Neuronal stem cell (in vitro differentiated cells): ENCODE data around the gene PLPP1.

Experiments
- DNase-seq: peaks from one replicate; pipeline ENCODE4 v3.0.0-alpha.2; 2013; ENCODE audit warnings: low spot score
- H2AFZ ChIP-seq: one replicate; pipeline ENCODE4 v1.6.1; 2013; ENCODE audit warnings: mild to moderate bottlenecking, low read length, inconsistent platforms
- H2AK5ac ChIP-seq: 2 replicates; pipeline ENCODE4 v1.6.1; 2013; ENCODE audit warnings: low read depth, mild to moderate bottlenecking, inconsistent platforms, low read length, moderate library complexity, mixed read lengths
- H2BK120ac ChIP-seq: 2 replicates; pipeline ENCODE4 v1.6.1; 2013; ENCODE audit warnings: low read depth, mild to moderate bottlenecking, inconsistent platforms, low read length, moderate library complexity, mixed read lengths
- H2BK12ac ChIP-seq: one replicate; pipeline ENCODE4 v1.6.1; 2013; ENCODE audit warnings: low read length, inconsistent platforms
- H2BK15ac ChIP-seq: 2 replicates; pipeline ENCODE4 v1.6.1; 2013; ENCODE audit warnings: mild to moderate bottlenecking, low read length, inconsistent platforms, mixed read lengths
- H2BK5ac ChIP-seq: one replicate; pipeline ENCODE4 v1.6.1; 2013; ENCODE audit warnings: inconsistent platforms, mild to moderate bottlenecking, low read length, moderate library complexity
- H3K14ac ChIP-seq: one replicate; pipeline ENCODE4 v1.6.1; 2013; ENCODE audit warnings: low read length, inconsistent platforms
- H3K18ac ChIP-seq: 2 replicates; pipeline ENCODE4 v1.6.1; 2013; ENCODE audit warnings: low read length, inconsistent platforms
- H3K23ac ChIP-seq: 2 replicates; pipeline ENCODE4 v1.6.1; 2013; ENCODE audit warnings: low read depth, mild to moderate bottlenecking, mixed read lengths, low read length, inconsistent platforms; ENCODE audit not compliant: poor library complexity
- H3K27ac ChIP-seq: replicated peaks from 3 replicates; pipeline ENCODE4 v1.5.1; 2013; ENCODE audit warnings: low read length, inconsistent platforms
- H3K27me3 ChIP-seq, 3 experiments: 2 replicates each; pipeline ENCODE4 v1.6.1; 2013; ENCODE audit warnings: low read length in 3 of 3, mild to moderate bottlenecking in 2 of 3, inconsistent platforms in 1 of 3, low read depth in 1 of 3, mixed read lengths in 1 of 3, moderate library complexity in 1 of 3; ENCODE audit not compliant: control insufficient read depth in 3 of 3, insufficient read depth in 3 of 3
- H3K36me3 ChIP-seq, 2 donors: replicated peaks in 1 of 2; 2 replicates each; pipeline ENCODE4 v1.6.1; 2013; ENCODE audit warnings: low read length in 2 of 2; ENCODE audit not compliant: control insufficient read depth in 2 of 2, insufficient read depth in 2 of 2
- H3K4ac ChIP-seq: 2 replicates; pipeline ENCODE4 v1.6.1; 2013; ENCODE audit warnings: inconsistent platforms, mild to moderate bottlenecking, low read length, moderate library complexity
- H3K4me1 ChIP-seq, 2 donors: 1 replicate in 1 of 2; 2 replicates in 1 of 2; pipeline ENCODE4 v1.6.1; 2013; ENCODE audit warnings: low read length in 2 of 2, low read depth in 1 of 2; ENCODE audit not compliant: control insufficient read depth in 2 of 2, insufficient read depth in 1 of 2
- H3K4me2 ChIP-seq: one replicate; pipeline ENCODE4 v1.6.1; 2013; ENCODE audit warnings: mild to moderate bottlenecking, low read length, inconsistent platforms; ENCODE audit not compliant: insufficient read depth, poor library complexity, severe bottlenecking
- H3K4me3 ChIP-seq, 2 donors: 2 replicates each; pipeline ENCODE4 v1.5.1; 2013; ENCODE audit warnings: low read length in 2 of 2, mild to moderate bottlenecking in 2 of 2, inconsistent platforms in 1 of 2, moderate library complexity in 1 of 2
- H3K79me1 ChIP-seq: one replicate; pipeline ENCODE4 v1.6.1; 2013; ENCODE audit warnings: low read depth, mild to moderate bottlenecking, inconsistent platforms, low read length, moderate library complexity
- H3K9ac ChIP-seq: one replicate; pipeline ENCODE4 v1.6.1; 2013; ENCODE audit warnings: mild to moderate bottlenecking, low read depth, low read length, inconsistent platforms; ENCODE audit not compliant: poor library complexity
- H3K9me3 ChIP-seq, 2 donors: replicated peaks in 1 of 2; 2 replicates each; pipeline versions ENCODE3 to v1.6.1; 2013; ENCODE audit warnings: low read length in 2 of 2, mild to moderate bottlenecking in 2 of 2, inconsistent platforms in 1 of 2, low read depth in 1 of 2, mixed read lengths in 1 of 2, moderate library complexity in 1 of 2; ENCODE audit not compliant: control insufficient read depth in 2 of 2, insufficient read depth in 1 of 2
- H4K8ac ChIP-seq: one replicate; pipeline ENCODE4 v1.6.1; 2013; ENCODE audit warnings: low read depth, mild to moderate bottlenecking, inconsistent platforms, low read length, moderate library complexity
- H4K91ac ChIP-seq: one replicate; pipeline ENCODE4 v1.6.1; 2013; ENCODE audit warnings: low read length, low read depth, mild to moderate bottlenecking, inconsistent platforms; ENCODE audit not compliant: poor library complexity
- WGBS, 2 donors: extraction: QIAGEN DNeasy Blood & Tissue Kit; methylation state at CpG; one replicate each; pipeline ENCODE4 v1.1.7; 2013; ENCODE audit warnings: missing lambda C conversion rate in 2 of 2, mixed read lengths in 1 of 2; ENCODE audit not compliant: insufficient read length in 2 of 2, insufficient replicate concordance in 1 of 2; ENCODE audit errors: extremely low coverage in 2 of 2; 5-methylcytosine and 5-hydroxymethylcytosine counted together

The PLPP1 gene

DNA sequence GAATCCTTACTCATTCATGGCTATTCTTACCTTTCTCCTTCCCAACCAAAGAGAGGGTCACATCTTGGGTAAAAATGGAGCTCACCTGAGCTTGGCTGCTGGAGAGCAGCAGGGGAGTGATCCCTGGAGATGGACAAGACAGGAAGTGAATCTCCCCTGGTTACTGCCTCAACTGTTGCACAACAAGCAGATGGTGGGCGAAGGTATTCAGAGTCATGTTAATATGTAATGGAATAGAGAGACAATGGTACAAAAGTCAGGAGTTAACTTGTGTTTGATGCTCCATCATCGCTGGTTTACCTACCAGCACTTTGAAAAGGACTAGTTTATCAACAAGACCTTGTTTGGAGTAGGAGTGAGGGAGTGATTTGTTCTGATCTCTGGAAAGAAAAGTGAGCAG is 13.0 kb upstream of the PLPP1 start:
- Histone ChIP-seq H3K27ac (no peak overlapping the region), H3K14ac (no peak overlapping the region), H2BK12ac (no peak overlapping the region), H3K27me3 (peaks cover 0 to 4% (median 0%) of the 10 kb centered on the region in 3 experiments), H3K79me1 (no peaks in the 10 kb centered on the region), H3K23ac (no peak overlapping the region), H3K9ac (no peak overlapping the region), H2BK15ac (no peak overlapping the region), H2AK5ac (no peak overlapping the region), H3K9me3 (no peaks in the 10 kb centered on the region), H3K4ac (no peak overlapping the region), H4K91ac (no peak overlapping the region), H2BK120ac (no peak overlapping the region), H3K18ac (no peak overlapping the region), H3K4me1 (no peaks in the 10 kb centered on the region), H4K8ac (no peak overlapping the region), H3K4me3 (no peak overlapping the region), H3K36me3 (no peaks in the 10 kb centered on the region), H2BK5ac (no peak overlapping the region), H3K4me2 (no peak overlapping the region), H2AFZ (no peak overlapping the region)
- DNase-seq, result no peak
- WGBS, 2 donors, result no CpG with 5 or more reads among the region's 2 CpGs

DNA sequence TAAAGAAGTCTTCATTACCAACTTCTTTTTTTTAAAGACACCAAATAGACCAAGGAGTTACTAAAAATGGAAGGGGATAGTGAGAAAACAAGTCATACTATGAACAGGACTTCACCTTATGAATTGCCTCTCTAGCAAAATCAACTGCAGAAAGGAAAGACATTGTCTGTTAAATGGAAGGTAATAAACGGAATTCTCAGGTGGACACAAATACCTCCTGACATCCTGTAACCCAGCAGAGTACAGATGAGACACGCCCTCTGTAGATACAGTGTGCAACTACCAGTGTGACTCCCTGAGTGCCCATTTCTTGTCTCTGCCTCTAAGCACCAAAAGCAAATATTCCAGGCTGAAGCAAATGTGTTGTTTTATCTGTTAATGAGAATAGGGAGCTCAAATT is 12.2 kb upstream of the PLPP1 start:
- H3K4me1 ChIP-seq, result no peaks in the 10 kb centered on the region
- H3K79me1 ChIP-seq, result no peaks in the 10 kb centered on the region
- H2BK15ac ChIP-seq, result no peak overlapping the region
- no peak overlapping the region for H2AFZ ChIP-seq
- H2BK120ac ChIP-seq, result no peak overlapping the region
- no peak overlapping the region for H3K23ac ChIP-seq
- H3K27me3 ChIP-seq, result peaks cover 0 to 4% (median 0%) of the 10 kb centered on the region in 3 experiments
- no peaks in the 10 kb centered on the region for H3K36me3 ChIP-seq
- no peak overlapping the region for H3K14ac ChIP-seq
- H3K18ac ChIP-seq, result no peak overlapping the region
- no peak for DNase-seq
- no peak overlapping the region for H3K4me3 ChIP-seq
- no peak overlapping the region for H3K4ac ChIP-seq
- H3K9me3 ChIP-seq, result no peaks in the 10 kb centered on the region
- H2AK5ac ChIP-seq, result no peak overlapping the region
- H2BK5ac ChIP-seq, result no peak overlapping the region
- no peak overlapping the region for H4K91ac ChIP-seq
- H3K27ac ChIP-seq, result no peak overlapping the region
- H2BK12ac ChIP-seq, result no peak overlapping the region
- no peak overlapping the region for H3K4me2 ChIP-seq
- H4K8ac ChIP-seq, result no peak overlapping the region
- no CpG with 5 or more reads among the region's 2 CpGs for WGBS, 2 donors
- no peak overlapping the region for H3K9ac ChIP-seq

DNA sequence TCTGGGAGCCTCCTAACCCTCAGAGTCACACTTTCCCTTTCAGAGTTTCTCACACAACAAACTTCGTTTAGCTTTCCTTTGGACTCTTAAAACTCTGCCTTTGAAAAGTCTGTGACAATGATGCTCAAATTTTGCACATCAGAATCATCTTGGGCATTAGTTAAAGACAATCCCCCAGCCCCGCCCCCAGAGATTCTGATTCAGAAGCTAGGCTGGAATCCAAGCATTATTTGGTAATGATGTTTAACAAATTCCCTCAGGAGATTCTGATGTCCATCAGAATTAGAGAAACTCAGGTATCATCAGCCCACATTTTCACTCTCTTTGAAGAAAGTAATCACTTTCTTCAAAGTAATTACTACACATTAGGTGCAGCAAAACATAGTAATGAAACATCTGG is 9.6 kb upstream of the PLPP1 start:
- Histone ChIP-seq H3K4ac (no peak overlapping the region), H3K4me3 (no peak overlapping the region), H3K9ac (no peak overlapping the region), H3K27ac (no peak overlapping the region), H3K23ac (no peak overlapping the region), H3K9me3 (no peaks in the 10 kb centered on the region), H4K8ac (no peak overlapping the region), H3K18ac (no peak overlapping the region), H4K91ac (no peak overlapping the region), H2BK15ac (no peak overlapping the region), H3K14ac (no peak overlapping the region), H2AK5ac (no peak overlapping the region), H3K79me1 (no peaks in the 10 kb centered on the region), H2BK120ac (no peak overlapping the region), H3K4me2 (no peak overlapping the region), H2AFZ (no peak overlapping the region), H3K36me3 (no peaks in the 10 kb centered on the region), H3K4me1 (no peaks in the 10 kb centered on the region), H3K27me3 (peaks cover 0 to 4% (median 0%) of the 10 kb centered on the region in 3 experiments), H2BK5ac (no peak overlapping the region), H2BK12ac (no peak overlapping the region)
- DNase-seq, result no peak
- WGBS, 2 donors, result no CpG with 5 or more reads among the region's 2 CpGs

DNA sequence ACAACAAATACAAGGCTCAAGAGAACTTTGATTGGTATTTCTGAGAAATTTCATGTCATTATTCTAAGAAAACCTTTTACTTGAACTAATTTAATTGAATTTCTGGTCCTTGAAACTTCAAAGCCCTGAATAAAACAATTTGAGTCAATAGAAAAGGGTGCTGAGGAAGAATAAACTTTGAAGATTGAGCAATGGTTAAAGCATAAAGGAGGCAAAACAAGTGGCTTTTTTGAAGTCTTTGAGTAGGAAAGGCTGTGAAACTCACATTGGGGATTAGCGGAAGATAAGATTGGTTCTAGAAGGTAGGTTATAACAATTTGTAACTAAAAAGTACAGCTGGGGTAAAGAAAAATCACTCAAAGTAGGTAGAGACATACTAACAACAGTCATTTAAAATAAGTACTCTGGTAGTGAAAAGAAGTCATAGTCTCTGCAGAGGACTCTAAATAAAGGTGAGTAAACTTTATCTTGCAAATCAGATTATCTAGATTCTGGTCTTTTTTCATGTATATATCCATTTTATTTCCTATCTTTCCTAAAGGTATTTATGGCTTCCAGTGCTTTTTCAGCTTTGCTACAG is 6.4 kb upstream of the PLPP1 start:
- Histone ChIP-seq H3K27ac (no peak overlapping the region), H2BK12ac (no peak overlapping the region), H3K36me3 (no peaks in the 10 kb centered on the region), H2BK15ac (no peak overlapping the region), H3K79me1 (no peaks in the 10 kb centered on the region), H3K23ac (no peak overlapping the region), H4K8ac (no peak overlapping the region), H2BK120ac (no peak overlapping the region), H3K27me3 (peaks cover 0 to under 1% (median 0%) of the 10 kb centered on the region in 3 experiments), H2AFZ (no peak overlapping the region), H3K4me1 (no peaks in the 10 kb centered on the region), H3K9ac (no peak overlapping the region), H4K91ac (no peak overlapping the region), H2AK5ac (no peak overlapping the region), H3K4me3 (no peak overlapping the region), H3K9me3 (no peaks in the 10 kb centered on the region), H2BK5ac (no peak overlapping the region), H3K4me2 (no peak overlapping the region), H3K14ac (no peak overlapping the region), H3K4ac (no peak overlapping the region), H3K18ac (no peak overlapping the region)
- WGBS, 2 donors, result no CpG with 5 or more reads among the region's 1 CpG
- DNase-seq, result no peak
